Measurements from ENCODE around the gene ACAD10.

Gene ACAD10

GRCh38 chr12:111792155-111792855, 106.5 kb downstream of the ACAD10 start:
- TF ChIP-seq, protein P1, sequence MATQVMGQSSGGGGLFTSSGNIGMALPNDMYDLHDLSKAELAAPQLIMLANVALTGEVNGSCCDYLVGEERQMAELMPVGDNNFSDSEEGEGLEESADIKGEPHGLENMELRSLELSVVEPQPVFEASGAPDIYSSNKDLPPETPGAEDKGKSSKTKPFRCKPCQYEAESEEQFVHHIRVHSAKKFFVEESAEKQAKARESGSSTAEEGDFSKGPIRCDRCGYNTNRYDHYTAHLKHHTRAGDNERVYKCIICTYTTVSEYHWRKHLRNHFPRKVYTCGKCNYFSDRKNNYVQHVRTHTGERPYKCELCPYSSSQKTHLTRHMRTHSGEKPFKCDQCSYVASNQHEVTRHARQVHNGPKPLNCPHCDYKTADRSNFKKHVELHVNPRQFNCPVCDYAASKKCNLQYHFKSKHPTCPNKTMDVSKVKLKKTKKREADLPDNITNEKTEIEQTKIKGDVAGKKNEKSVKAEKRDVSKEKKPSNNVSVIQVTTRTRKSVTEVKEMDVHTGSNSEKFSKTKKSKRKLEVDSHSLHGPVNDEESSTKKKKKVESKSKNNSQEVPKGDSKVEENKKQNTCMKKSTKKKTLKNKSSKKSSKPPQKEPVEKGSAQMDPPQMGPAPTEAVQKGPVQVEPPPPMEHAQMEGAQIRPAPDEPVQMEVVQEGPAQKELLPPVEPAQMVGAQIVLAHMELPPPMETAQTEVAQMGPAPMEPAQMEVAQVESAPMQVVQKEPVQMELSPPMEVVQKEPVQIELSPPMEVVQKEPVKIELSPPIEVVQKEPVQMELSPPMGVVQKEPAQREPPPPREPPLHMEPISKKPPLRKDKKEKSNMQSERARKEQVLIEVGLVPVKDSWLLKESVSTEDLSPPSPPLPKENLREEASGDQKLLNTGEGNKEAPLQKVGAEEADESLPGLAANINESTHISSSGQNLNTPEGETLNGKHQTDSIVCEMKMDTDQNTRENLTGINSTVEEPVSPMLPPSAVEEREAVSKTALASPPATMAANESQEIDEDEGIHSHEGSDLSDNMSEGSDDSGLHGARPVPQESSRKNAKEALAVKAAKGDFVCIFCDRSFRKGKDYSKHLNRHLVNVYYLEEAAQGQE (IDR thresholded peaks at IDR 0.05; ENCODE audit: insufficient read depth in 1 of 2, low read depth in 2 of 2, low read length in 2 of 2), result no peak
- no peak for TF ChIP-seq TAF1 (IDR thresholded peaks at IDR 0.05; ENCODE audit: borderline replicate concordance, insufficient read depth, low read length)
- no peak for TF ChIP-seq FOXP2 (optimal IDR thresholded peaks at IDR 0.05; ENCODE audit: borderline replicate concordance, extremely low read depth, extremely low read length, insufficient read depth)
- no peak for TF ChIP-seq POLR2AphosphoS5 (IDR thresholded peaks at IDR 0.05; ENCODE audit: low read depth, low read length)
- TF ChIP-seq SIN3A (IDR thresholded peaks at IDR 0.05; ENCODE audit: borderline replicate concordance, insufficient read depth, low read length), result no peak

- no peak for TF ChIP-seq FOXP2 (optimal IDR thresholded peaks at IDR 0.05; ENCODE audit: borderline replicate concordance, extremely low read depth, extremely low read length, insufficient read depth)
- no peak for TF ChIP-seq SIN3A (IDR thresholded peaks at IDR 0.05; ENCODE audit: borderline replicate concordance, insufficient read depth, low read length)
- TF ChIP-seq POLR2AphosphoS5 (IDR thresholded peaks at IDR 0.05; ENCODE audit: low read depth, low read length), result no peak
- TF ChIP-seq, protein P1 (IDR thresholded peaks at IDR 0.05; ENCODE audit: insufficient read depth in 1 of 2, low read depth in 2 of 2, low read length in 2 of 2), result no peak
- TF ChIP-seq TAF1 (IDR thresholded peaks at IDR 0.05; ENCODE audit: borderline replicate concordance, insufficient read depth, low read length), result no peak
These were observed 107.0 kb downstream of the ACAD10 start for GRCh38 chr12:111792856-111793235.

- TF ChIP-seq POLR2AphosphoS5 (IDR thresholded peaks at IDR 0.05; ENCODE audit: low read depth, low read length) (no peak), TAF1 (IDR thresholded peaks at IDR 0.05; ENCODE audit: borderline replicate concordance, insufficient read depth, low read length) (no peak), SIN3A (IDR thresholded peaks at IDR 0.05; ENCODE audit: borderline replicate concordance, insufficient read depth, low read length) (no peak)
- TF ChIP-seq, protein P1 (IDR thresholded peaks at IDR 0.05; ENCODE audit: insufficient read depth in 1 of 2, low read depth in 2 of 2, low read length in 2 of 2), result no peak
These were observed 112.3 kb downstream of the ACAD10 start for GRCh38 chr12:111798182-111798581.

DNA sequence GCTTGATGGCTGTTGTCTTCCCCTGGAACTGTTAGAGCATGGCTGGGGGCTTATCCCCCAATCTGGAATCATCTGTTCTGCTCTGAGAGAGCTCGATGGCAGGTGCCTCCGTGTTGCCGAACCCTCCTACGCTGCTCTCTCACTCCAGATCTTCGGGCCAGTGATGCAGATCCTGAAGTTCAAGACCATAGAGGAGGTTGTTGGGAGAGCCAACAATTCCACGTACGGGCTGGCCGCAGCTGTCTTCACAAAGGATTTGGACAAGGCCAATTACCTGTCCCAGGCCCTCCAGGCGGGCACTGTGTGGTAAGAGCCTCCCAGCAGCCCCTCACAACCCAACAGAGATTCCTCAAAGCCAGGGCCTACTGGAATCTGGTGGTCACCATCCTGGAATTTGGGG, 113.9 kb downstream of the ACAD10 start:
- TF ChIP-seq SIN3A (IDR thresholded peaks at IDR 0.05; ENCODE audit: borderline replicate concordance, insufficient read depth, low read length), result no peak
- TF ChIP-seq POLR2AphosphoS5 (IDR thresholded peaks at IDR 0.05; ENCODE audit: low read depth, low read length), result no peak
- TF ChIP-seq FOXP2 (optimal IDR thresholded peaks at IDR 0.05; ENCODE audit: borderline replicate concordance, extremely low read depth, extremely low read length, insufficient read depth), result no peak

GRCh38 chr12:111803038-111803626, 117.3 kb downstream of the ACAD10 start:
- TF ChIP-seq FOXP2 (optimal IDR thresholded peaks at IDR 0.05; ENCODE audit: borderline replicate concordance, extremely low read depth, extremely low read length, insufficient read depth) (no peak), TAF1 (IDR thresholded peaks at IDR 0.05; ENCODE audit: borderline replicate concordance, insufficient read depth, low read length) (no peak), SIN3A (IDR thresholded peaks at IDR 0.05; ENCODE audit: borderline replicate concordance, insufficient read depth, low read length) (no peak), POLR2AphosphoS5 (IDR thresholded peaks at IDR 0.05; ENCODE audit: low read depth, low read length) (no peak)
- TF ChIP-seq, protein P1 (IDR thresholded peaks at IDR 0.05; ENCODE audit: insufficient read depth in 1 of 2, low read depth in 2 of 2, low read length in 2 of 2), result no peak

Measured in PFSK-1 (cell line).